GM12872 (cell line): ENCODE data around the gene CDC42BPA.

ENCODE experiments used
- CTCF ChIP-seq: IDR thresholded peaks from 3 replicates; pipeline ENCODE4 v1.5.1; 2011; ENCODE audit warnings: low read depth, mild to moderate bottlenecking, low read length, moderate library complexity; ENCODE audit not compliant: insufficient read depth

Gene CDC42BPA

GRCh38 chr1:226971765-226972164 lies 346.5 kb downstream of the CDC42BPA start:
- no peak for TF ChIP-seq CTCF

- no peak for TF ChIP-seq CTCF
Observed at GRCh38 chr1:226967665-226968064, 350.6 kb downstream of the CDC42BPA start.

GRCh38 chr1:226966683-226967082 lies 351.6 kb downstream of the CDC42BPA start:
- TF ChIP-seq CTCF = no peak

GRCh38 chr1:226965581-226966440 lies 352.5 kb downstream of the CDC42BPA start:
- TF ChIP-seq CTCF = no peak

- TF ChIP-seq CTCF = no peak
Observed at GRCh38 chr1:226964611-226965486, 353.4 kb downstream of the CDC42BPA start.

- TF ChIP-seq CTCF = no peak
Observed at GRCh38 chr1:226964068-226964425, 354.2 kb downstream of the CDC42BPA start.
